BE2C (cell line): Measurements from ENCODE around the gene PSMD13.

Source experiments
- DNase-seq: peaks from one replicate; pipeline ENCODE4 v3.0.0-alpha.2; 2020
- H3K27me3 ChIP-seq: fragments of 250-450 bp; sonication (Bioruptor Pico); 2 replicates; pipeline ENCODE4 v1.5.1; 2020; ENCODE audit warnings: mild to moderate bottlenecking
- H3K36me3 ChIP-seq: fragments of 250-450 bp; sonication (Bioruptor Pico); 2 replicates; pipeline ENCODE4 v1.5.1; 2020; ENCODE audit warnings: mild to moderate bottlenecking
- H3K4me1 ChIP-seq: fragments of 250-450 bp; sonication (Bioruptor Pico); 2 replicates; pipeline ENCODE4 v1.5.1; 2020
- H3K4me3 ChIP-seq: 2 replicates; pipeline ENCODE4 v1.5.1; 2011; ENCODE audit warnings: low read depth, low read length
- H3K9me3 ChIP-seq: fragments of 250-450 bp; sonication (Bioruptor Pico); 2 replicates; pipeline ENCODE4 v1.5.1; 2020
- CTCF ChIP-seq: IDR thresholded peaks from 2 replicates; pipeline ENCODE4 v1.5.1; 2012; ENCODE audit warnings: mild to moderate bottlenecking, low read depth, low read length

Gene PSMD13

GRCh38 chr11:291281-292210 lies 54.8 kb downstream of the PSMD13 start:
- Histone ChIP-seq H3K4me1 (no peaks in the 10 kb centered on the region), H3K27me3 (peaks cover 15% of the 10 kb centered on the region), H3K36me3 (no peaks in the 10 kb centered on the region), H3K9me3 (no peaks in the 10 kb centered on the region), H3K4me3 (no peak overlapping the region)
- no peak for DNase-seq
- no peak for TF ChIP-seq CTCF

- peaks cover 15% of the 10 kb centered on the region for H3K27me3 ChIP-seq
- no peak for DNase-seq
- no peaks in the 10 kb centered on the region for H3K36me3 ChIP-seq
- H3K9me3 ChIP-seq, result no peaks in the 10 kb centered on the region
- H3K4me1 ChIP-seq, result no peaks in the 10 kb centered on the region
- TF ChIP-seq CTCF, result no peak
- H3K4me3 ChIP-seq, result no peak overlapping the region
Observed at GRCh38 chr11:292211-293121, 55.7 kb downstream of the PSMD13 start.

GRCh38 chr11:293271-293851 lies 56.6 kb downstream of the PSMD13 start:
- Histone ChIP-seq H3K27me3 (peaks cover 8% of the 10 kb centered on the region), H3K36me3 (no peaks in the 10 kb centered on the region), H3K4me1 (no peaks in the 10 kb centered on the region), H3K4me3 (no peak overlapping the region), H3K9me3 (no peaks in the 10 kb centered on the region)
- DNase-seq, result no peak
- TF ChIP-seq CTCF, result no peak

- Histone ChIP-seq H3K36me3 (no peaks in the 10 kb centered on the region), H3K4me1 (no peaks in the 10 kb centered on the region)
- TF ChIP-seq CTCF, result no peak
Observed at GRCh38 chr11:293852-294661, 57.3 kb downstream of the PSMD13 start.

GRCh38 chr11:294780-295179 lies 58.0 kb downstream of the PSMD13 start:
- DNase-seq, result no peak
- Histone ChIP-seq H3K4me1 (no peaks in the 10 kb centered on the region), H3K36me3 (no peaks in the 10 kb centered on the region), H3K9me3 (no peaks in the 10 kb centered on the region), H3K4me3 (no peak overlapping the region), H3K27me3 (peaks cover 4% of the 10 kb centered on the region; the same call in 1 of the 2 replicates)
- TF ChIP-seq CTCF, result no peak

More at GRCh38 chr11:293852-294661, 57.3 kb downstream of the PSMD13 start:
- Histone ChIP-seq H3K4me3 (no peak overlapping the region), H3K27me3 (peaks cover 4% of the 10 kb centered on the region; the same call in 1 of the 2 replicates), H3K9me3 (no peaks in the 10 kb centered on the region)
- DNase-seq, result no peak
